ENCODE data around the gene EPHA3. TPM values are rescaled to one million over a fixed set of nuclear protein-coding genes. Genes with fewer than 3 reads are reported as not detected.
"Not testable (repeated sequence)": the region's sequence is repeated elsewhere in the genome, so short reads cannot be mapped to it uniquely, and the experiment has no call there.

The EPHA3 gene
- total and polyA plus RNA-seq, 4 donors, result 0.18 to 11.7 (median 1.5) TPM

DNA sequence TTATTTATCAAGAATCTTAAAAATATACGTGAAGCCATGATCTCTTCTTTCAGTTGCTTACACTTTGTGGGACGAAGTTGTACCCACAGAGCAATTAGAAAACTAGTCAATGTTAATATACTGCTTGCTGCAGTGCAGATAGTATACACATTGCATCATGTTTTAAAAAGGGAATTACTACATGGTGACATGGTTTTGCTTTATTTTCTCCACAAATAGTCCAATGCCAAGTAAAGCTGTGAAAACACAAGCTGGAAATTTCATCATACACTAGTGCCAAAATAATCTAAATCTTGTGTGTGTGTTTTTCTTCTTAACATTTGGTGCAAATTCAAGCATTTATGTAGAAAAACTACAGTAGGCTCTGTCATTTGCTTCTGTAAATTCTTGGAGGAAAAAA is 233.0 kb downstream of the EPHA3 start:
- TF ChIP-seq, protein P1, sequence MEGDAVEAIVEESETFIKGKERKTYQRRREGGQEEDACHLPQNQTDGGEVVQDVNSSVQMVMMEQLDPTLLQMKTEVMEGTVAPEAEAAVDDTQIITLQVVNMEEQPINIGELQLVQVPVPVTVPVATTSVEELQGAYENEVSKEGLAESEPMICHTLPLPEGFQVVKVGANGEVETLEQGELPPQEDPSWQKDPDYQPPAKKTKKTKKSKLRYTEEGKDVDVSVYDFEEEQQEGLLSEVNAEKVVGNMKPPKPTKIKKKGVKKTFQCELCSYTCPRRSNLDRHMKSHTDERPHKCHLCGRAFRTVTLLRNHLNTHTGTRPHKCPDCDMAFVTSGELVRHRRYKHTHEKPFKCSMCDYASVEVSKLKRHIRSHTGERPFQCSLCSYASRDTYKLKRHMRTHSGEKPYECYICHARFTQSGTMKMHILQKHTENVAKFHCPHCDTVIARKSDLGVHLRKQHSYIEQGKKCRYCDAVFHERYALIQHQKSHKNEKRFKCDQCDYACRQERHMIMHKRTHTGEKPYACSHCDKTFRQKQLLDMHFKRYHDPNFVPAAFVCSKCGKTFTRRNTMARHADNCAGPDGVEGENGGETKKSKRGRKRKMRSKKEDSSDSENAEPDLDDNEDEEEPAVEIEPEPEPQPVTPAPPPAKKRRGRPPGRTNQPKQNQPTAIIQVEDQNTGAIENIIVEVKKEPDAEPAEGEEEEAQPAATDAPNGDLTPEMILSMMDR (IDR thresholded peaks at IDR 0.05; ENCODE audit: control extremely low read depth, extremely low read depth), result no peak
- ATAC-seq (ENCODE audit: insufficient read depth, low FRiP score), result no peak
- WGBS, 2 donors, result 81 to 91% methylated on average over 2 of the region's 2 CpGs
- no peak overlapping the region for H3K27ac ChIP-seq (ENCODE audit: low read depth in 1 of 2, low read length in 1 of 2)
- no peaks in the 10 kb centered on the region for H3K27me3 ChIP-seq (ENCODE audit: control insufficient read depth in 3 of 3, insufficient read depth in 3 of 3, low read length in 2 of 3)
- peaks cover 0 to 2% (median 0%) of the 10 kb centered on the region in 4 donors for H3K9me3 ChIP-seq (ENCODE audit: control insufficient read depth in 4 of 4, insufficient read depth in 3 of 4, low read length in 3 of 4)
- peak in 2 of 3 donors; percentile 78 to 82 for DNase-seq
- H3K36me3 ChIP-seq (ENCODE audit: control insufficient read depth in 4 of 4, insufficient read depth in 4 of 4, low read length in 4 of 4), result no peaks in the 10 kb centered on the region
- H3K4me3 ChIP-seq, result no peak overlapping the region
- no peak overlapping the region for H3K9ac ChIP-seq (ENCODE audit: insufficient read depth in 1 of 2, low read length in 2 of 2)
- H3K4me1 ChIP-seq (ENCODE audit: control insufficient read depth in 5 of 5, insufficient read depth in 5 of 5, low read length in 5 of 5), result peaks cover 0 to 14% (median 6%) of the 10 kb centered on the region in 5 donors

DNA sequence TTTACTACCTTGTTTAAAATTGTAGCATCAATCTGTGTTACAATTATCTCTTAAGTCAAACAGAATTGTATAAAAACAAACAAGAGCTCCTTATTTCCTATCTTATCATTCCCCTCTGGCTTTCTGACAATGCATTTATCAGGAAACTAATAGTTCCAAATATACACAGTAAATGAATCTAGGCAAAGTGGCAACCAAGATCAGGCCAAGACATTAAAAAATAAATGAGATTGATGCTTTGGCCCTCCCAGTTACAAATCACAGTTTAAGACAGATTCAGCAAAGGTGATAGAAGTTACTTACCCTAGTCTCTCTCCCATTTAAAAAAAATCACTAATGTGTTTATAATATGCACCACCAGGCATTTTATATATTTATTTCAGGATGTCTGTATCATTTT is 236.7 kb downstream of the EPHA3 start:
- H3K9me3 ChIP-seq (ENCODE audit: control insufficient read depth in 4 of 4, insufficient read depth in 3 of 4, low read length in 3 of 4), result peaks cover 0 to 2% (median 0%) of the 10 kb centered on the region in 4 donors
- peaks cover 0 to 14% (median 6%) of the 10 kb centered on the region in 5 donors for H3K4me1 ChIP-seq (ENCODE audit: control insufficient read depth in 5 of 5, insufficient read depth in 5 of 5, low read length in 5 of 5)
- ATAC-seq (ENCODE audit: insufficient read depth, low FRiP score) (no peak), DNase-seq (no peak)
- no peaks in the 10 kb centered on the region for H3K36me3 ChIP-seq (ENCODE audit: control insufficient read depth in 4 of 4, insufficient read depth in 4 of 4, low read length in 4 of 4)
- no peak overlapping the region for H3K4me3 ChIP-seq
- H3K27ac ChIP-seq (ENCODE audit: low read depth in 1 of 2, low read length in 1 of 2), result no peak overlapping the region
- TF ChIP-seq, protein P1 (IDR thresholded peaks at IDR 0.05; ENCODE audit: control extremely low read depth, extremely low read depth), result no peak
- no peaks in the 10 kb centered on the region for H3K27me3 ChIP-seq (ENCODE audit: control insufficient read depth in 3 of 3, insufficient read depth in 3 of 3, low read length in 2 of 3)
- H3K9ac ChIP-seq (ENCODE audit: insufficient read depth in 1 of 2, low read length in 2 of 2), result no peak overlapping the region

- not testable (repeated sequence) for ATAC-seq (ENCODE audit: insufficient read depth, low FRiP score); H3K4me1 ChIP-seq (ENCODE audit: control insufficient read depth in 5 of 5, insufficient read depth in 5 of 5, low read length in 5 of 5); H3K4me3 ChIP-seq; H3K36me3 ChIP-seq (ENCODE audit: control insufficient read depth in 4 of 4, insufficient read depth in 4 of 4, low read length in 4 of 4); DNase-seq; H3K9ac ChIP-seq (ENCODE audit: insufficient read depth in 1 of 2, low read length in 2 of 2); H3K27me3 ChIP-seq (ENCODE audit: control insufficient read depth in 3 of 3, insufficient read depth in 3 of 3, low read length in 2 of 3); H3K9me3 ChIP-seq (ENCODE audit: control insufficient read depth in 4 of 4, insufficient read depth in 3 of 4, low read length in 3 of 4); H3K27ac ChIP-seq (ENCODE audit: low read depth in 1 of 2, low read length in 1 of 2)
- WGBS, 2 donors, result 57% methylated on average over 2 to 6 of the region's 12 CpGs
Measured at GRCh38 chr3:89350935-89351334, 243.5 kb downstream of the EPHA3 start.

GRCh38 chr3:89353465-89353864 is 246.0 kb downstream of the EPHA3 start:
- DNase-seq (no peak), ATAC-seq (ENCODE audit: insufficient read depth, low FRiP score) (no peak)
- H3K27ac ChIP-seq (ENCODE audit: low read depth in 1 of 2, low read length in 1 of 2), result no peak overlapping the region
- no peaks in the 10 kb centered on the region for H3K27me3 ChIP-seq (ENCODE audit: control insufficient read depth in 3 of 3, insufficient read depth in 3 of 3, low read length in 2 of 3)
- no peak overlapping the region for H3K9ac ChIP-seq (ENCODE audit: insufficient read depth in 1 of 2, low read length in 2 of 2)
- 77 to 87% methylated on average over 2 of the region's 2 CpGs for WGBS, 2 donors
- no peaks in the 10 kb centered on the region for H3K4me1 ChIP-seq (ENCODE audit: control insufficient read depth in 5 of 5, insufficient read depth in 5 of 5, low read length in 5 of 5)
- no peaks in the 10 kb centered on the region for H3K36me3 ChIP-seq (ENCODE audit: control insufficient read depth in 4 of 4, insufficient read depth in 4 of 4, low read length in 4 of 4)
- no peak overlapping the region for H3K4me3 ChIP-seq
- no peaks in the 10 kb centered on the region for H3K9me3 ChIP-seq (ENCODE audit: control insufficient read depth in 4 of 4, insufficient read depth in 3 of 4, low read length in 3 of 4)
- TF ChIP-seq, protein P1 (IDR thresholded peaks at IDR 0.05; ENCODE audit: control extremely low read depth, extremely low read depth), result no peak

Measured in lung (tissue), 12 donors.